Chondrocyte (in vitro differentiated cells): ENCODE data around the gene ADCY3. TPM values are rescaled to one million over a fixed set of nuclear protein-coding genes. Genes with fewer than 3 reads are reported as not detected.
A peak's percentile ranks its signal among the peaks of the same experiment; 100 is the strongest.

Experiments
- DNase-seq: peaks from one replicate; pipeline ENCODE4 v3.0.0; 2021; ENCODE audit warnings: mixed read lengths, low spot score
- H3K27ac Mint-ChIP-seq: one replicate; pipeline ENCODE4 v1.8.0; 2021; ENCODE audit warnings: mild to moderate bottlenecking, moderate library complexity, mixed read lengths; ENCODE audit not compliant: unreplicated experiment
- H3K27me3 Mint-ChIP-seq: 2 replicates; pipeline ENCODE4 v1.8.0; 2021; ENCODE audit warnings: low read depth, mixed read lengths
- H3K36me3 Mint-ChIP-seq: 2 replicates; pipeline ENCODE4 v1.8.0; 2021; ENCODE audit warnings: low read depth, mixed read lengths
- H3K4me1 Mint-ChIP-seq: 2 replicates; pipeline ENCODE4 v1.8.0; 2021; ENCODE audit warnings: low read depth, mild to moderate bottlenecking, mixed read lengths
- H3K4me3 Mint-ChIP-seq: one replicate; pipeline ENCODE4 v1.8.0; 2021; ENCODE audit warnings: mild to moderate bottlenecking, moderate library complexity, mixed read lengths; ENCODE audit not compliant: unreplicated experiment
- H3K9me3 Mint-ChIP-seq: 2 replicates; pipeline ENCODE4 v1.8.0; 2021; ENCODE audit warnings: low read depth, mixed read lengths
- CTCF ChIP-seq: fragments of 200-600 bp; sonication (generic); IDR thresholded peaks from 2 replicates; pipeline ENCODE4 v1.5.0; 2021; ENCODE audit warnings: antibody characterized with exemption, mild to moderate bottlenecking, moderate library complexity
- total RNA-seq: library from RNA; stranded (reverse); gene quantifications from 3 replicates; pipeline ENCODE4 v1.2.1, GENCODE V29; 2021

The ADCY3 gene
- total RNA-seq, 1 donor from 2014 or later: 69.3 TPM

GRCh38 chr2:24910245-24910644 lies 9.8 kb downstream of the ADCY3 start:
- H3K9me3 Mint-ChIP-seq: peaks cover 8% of the 10 kb centered on the region
- no peak overlapping the region for H3K4me3 Mint-ChIP-seq
- DNase-seq: no peak
- H3K36me3 Mint-ChIP-seq: peaks cover 12% of the 10 kb centered on the region
- no peak overlapping the region for H3K27ac Mint-ChIP-seq
- no peaks in the 10 kb centered on the region for H3K27me3 Mint-ChIP-seq
- no peak for TF ChIP-seq CTCF
- H3K4me1 Mint-ChIP-seq: peaks cover 6% of the 10 kb centered on the region

- no peak for TF ChIP-seq CTCF
- peaks cover under 1% of the 10 kb centered on the region for H3K4me1 Mint-ChIP-seq
- H3K27ac Mint-ChIP-seq: no peak overlapping the region
- no peak for DNase-seq
- no peak overlapping the region for H3K4me3 Mint-ChIP-seq
- peaks cover 14% of the 10 kb centered on the region for H3K36me3 Mint-ChIP-seq
- H3K9me3 Mint-ChIP-seq: peaks cover 8% of the 10 kb centered on the region
- H3K27me3 Mint-ChIP-seq: no peaks in the 10 kb centered on the region
These were observed 10.4 kb downstream of the ADCY3 start for GRCh38 chr2:24909555-24910177.

GRCh38 chr2:24908461-24908901 lies 11.6 kb downstream of the ADCY3 start:
- Mint-ChIP-seq H3K4me3 (no peak overlapping the region), H3K36me3 (peaks cover 14% of the 10 kb centered on the region), H3K4me1 (no peaks in the 10 kb centered on the region), H3K27me3 (no peaks in the 10 kb centered on the region), H3K9me3 (peaks cover 8% of the 10 kb centered on the region), H3K27ac (no peak overlapping the region)
- no peak for DNase-seq
- no peak for TF ChIP-seq CTCF

- H3K9me3 Mint-ChIP-seq: peaks cover 8% of the 10 kb centered on the region
- DNase-seq: no peak
- peaks cover 21% of the 10 kb centered on the region for H3K36me3 Mint-ChIP-seq
- H3K4me1 Mint-ChIP-seq: no peaks in the 10 kb centered on the region
- no peak for TF ChIP-seq CTCF
- H3K4me3 Mint-ChIP-seq: no peak overlapping the region
- H3K27ac Mint-ChIP-seq: no peak overlapping the region
- no peaks in the 10 kb centered on the region for H3K27me3 Mint-ChIP-seq
These were observed 12.9 kb downstream of the ADCY3 start for GRCh38 chr2:24907116-24907515.

- Mint-ChIP-seq H3K27ac (no peak overlapping the region), H3K4me3 (no peak overlapping the region), H3K27me3 (no peaks in the 10 kb centered on the region), H3K4me1 (no peaks in the 10 kb centered on the region), H3K9me3 (peaks cover 8% of the 10 kb centered on the region), H3K36me3 (peaks cover 18% of the 10 kb centered on the region)
- no peak for TF ChIP-seq CTCF
- DNase-seq: peak; percentile 52
These were observed 13.6 kb downstream of the ADCY3 start for GRCh38 chr2:24906466-24906865.
